ENCODE measurements around the gene TPST1. TPM values are rescaled to one million over a fixed set of nuclear protein-coding genes. Genes with fewer than 3 reads are reported as not detected.
"Not testable (repeated sequence)": the region's sequence is repeated elsewhere in the genome, so short reads cannot be mapped to it uniquely, and the experiment has no call there.

Gene TPST1
- total RNA-seq, 4 donors from 2014 or later: 31.9 to 38.3 (median 36.8) TPM

GRCh38 chr7:66371096-66371824, 166.1 kb downstream of the TPST1 start:
- no peak overlapping the region for H3K27ac ChIP-seq
- H3K4me3 ChIP-seq: no peak overlapping the region
- H3K36me3 ChIP-seq: peaks cover 0 to 2% (median 0%) of the 10 kb centered on the region in 3 donors
- H3K4me1 ChIP-seq: no peaks in the 10 kb centered on the region
- no peak for DNase-seq (ENCODE audit: low spot score in 2 of 2)
- no peak for TF ChIP-seq CTCF (IDR thresholded peaks at IDR 0.05)
- no peak for TF ChIP-seq POLR2A (IDR thresholded peaks at IDR 0.05)
- no peak for TF ChIP-seq EP300 (IDR thresholded peaks at IDR 0.05)
- 78 to 89% methylated on average over 7 of the region's 7 CpGs for WGBS, 2 donors
- H3K27me3 ChIP-seq: no peaks in the 10 kb centered on the region
- H3K9me3 ChIP-seq: no peaks in the 10 kb centered on the region

- not testable (repeated sequence) for H3K9me3 ChIP-seq; H3K27me3 ChIP-seq; DNase-seq (ENCODE audit: low spot score in 2 of 2); H3K27ac ChIP-seq; H3K4me3 ChIP-seq; H3K4me1 ChIP-seq
- peaks cover 3 to 32% (median 9%) of the 10 kb centered on the region in 3 donors for H3K36me3 ChIP-seq
- WGBS, 2 donors: 67 to 72% methylated on average over 5 of the region's 5 CpGs
Measured at GRCh38 chr7:66374141-66374840, 169.2 kb downstream of the TPST1 start.

GRCh38 chr7:66376264-66376945, 171.3 kb downstream of the TPST1 start:
- TF ChIP-seq POLR2A (IDR thresholded peaks at IDR 0.05) (no peak), CTCF (IDR thresholded peaks at IDR 0.05) (no peak)
- H3K27me3 ChIP-seq: no peaks in the 10 kb centered on the region
- DNase-seq (ENCODE audit: low spot score in 2 of 2): no peak
- H3K4me3 ChIP-seq: no peak overlapping the region
- H3K9me3 ChIP-seq: peaks cover 0 to 17% (median 0%) of the 10 kb centered on the region in 4 donors
- no peaks in the 10 kb centered on the region for H3K4me1 ChIP-seq
- no peak overlapping the region for H3K27ac ChIP-seq
- WGBS, 2 donors: 94 to 97% methylated on average over 44 to 45 of the region's 45 CpGs
- peaks cover 3 to 52% (median 11%) of the 10 kb centered on the region in 3 donors for H3K36me3 ChIP-seq

GRCh38 chr7:66377045-66377444, 171.9 kb downstream of the TPST1 start:
- peaks cover 3 to 59% (median 11%) of the 10 kb centered on the region in 3 donors for H3K36me3 ChIP-seq
- no peaks in the 10 kb centered on the region for H3K4me1 ChIP-seq
- no peak overlapping the region for H3K27ac ChIP-seq
- no peak overlapping the region for H3K4me3 ChIP-seq
- 97 to 98% methylated on average over 32 of the region's 32 CpGs for WGBS, 2 donors
- TF ChIP-seq POLR2A (IDR thresholded peaks at IDR 0.05): no peak
- no peak for TF ChIP-seq CTCF (IDR thresholded peaks at IDR 0.05)
- TF ChIP-seq EP300 (IDR thresholded peaks at IDR 0.05): no peak
- H3K9me3 ChIP-seq: peaks cover 0 to 17% (median 0%) of the 10 kb centered on the region in 4 donors
- no peak for DNase-seq (ENCODE audit: low spot score in 2 of 2)
- H3K27me3 ChIP-seq: no peaks in the 10 kb centered on the region

- H3K4me3 ChIP-seq: no peak overlapping the region
- no peaks in the 10 kb centered on the region for H3K27me3 ChIP-seq
- peaks cover 0 to 17% (median 0%) of the 10 kb centered on the region in 4 donors for H3K9me3 ChIP-seq
- H3K4me1 ChIP-seq: no peaks in the 10 kb centered on the region
- no peak overlapping the region for H3K27ac ChIP-seq
- H3K36me3 ChIP-seq: peaks cover 3 to 64% (median 11%) of the 10 kb centered on the region in 3 donors
- no peak for DNase-seq (ENCODE audit: low spot score in 2 of 2)
- no peak for TF ChIP-seq POLR2A (IDR thresholded peaks at IDR 0.05)
- TF ChIP-seq CTCF (IDR thresholded peaks at IDR 0.05): no peak
- no peak for TF ChIP-seq EP300 (IDR thresholded peaks at IDR 0.05)
- WGBS, 2 donors: 88 to 92% methylated on average over 11 of the region's 11 CpGs
Measured at GRCh38 chr7:66377714-66378113, 172.6 kb downstream of the TPST1 start.
